Activated naive CD4-positive, alpha-beta T cell treated with Interleukin-2 at 50 U/mL for 16 hours (primary cell): ENCODE data around the gene BIK.
"Not testable (repeated sequence)": the region's sequence is repeated elsewhere in the genome, so short reads cannot be mapped to it uniquely, and the experiment has no call there.

ENCODE experiments used
- DNase-seq: peaks from one replicate; pipeline ENCODE4 v3.0.0-alpha.2; 2020

BIK gene

GRCh38 chr22:43110444-43110926, at the start of gene BIK:
BIK (plus strand) TSS chr22:43110750; CDS start chr22:43124023, 13,273 bp downstream.
- DNase-seq: peak; percentile 49

GRCh38 chr22:43066134-43066533, 44.4 kb upstream of the BIK start:
- no peak for DNase-seq

- no peak for DNase-seq
These were observed 43.6 kb upstream of the BIK start for GRCh38 chr22:43066844-43067385.

GRCh38 chr22:43077121-43077877, 33.3 kb upstream of the BIK start:
- DNase-seq: no peak

- DNase-seq: no peak
These were observed 32.0 kb upstream of the BIK start for GRCh38 chr22:43078522-43078921.

- no peak for DNase-seq
These were observed 30.8 kb upstream of the BIK start for GRCh38 chr22:43079742-43080141.

- DNase-seq: no peak
These were observed 29.9 kb upstream of the BIK start for GRCh38 chr22:43080616-43081015.

- no peak for DNase-seq
These were observed 28.6 kb upstream of the BIK start for GRCh38 chr22:43081968-43082367.

- DNase-seq: no peak
These were observed 24.6 kb upstream of the BIK start for GRCh38 chr22:43085658-43086606.

GRCh38 chr22:43088627-43088983, 21.9 kb upstream of the BIK start:
- DNase-seq: no peak

- DNase-seq: peak; percentile 90
These were observed 21.4 kb upstream of the BIK start, which contains the start of gene TTLL1 for GRCh38 chr22:43088984-43089717. TTLL1 (minus strand) TSS chr22:43089391; CDS start chr22:43075586, 13,805 bp downstream.

GRCh38 chr22:43090130-43090789, 20.3 kb upstream of the BIK start:
- peak; percentile 39 for DNase-seq

GRCh38 chr22:43092085-43092484, 18.5 kb upstream of the BIK start:
- DNase-seq: no peak

- no peak for DNase-seq
These were observed 16.5 kb upstream of the BIK start for GRCh38 chr22:43094085-43094484.

- DNase-seq: no peak
These were observed 16.0 kb upstream of the BIK start for GRCh38 chr22:43094551-43094950.

GRCh38 chr22:43096420-43096819, 14.1 kb upstream of the BIK start:
- DNase-seq: no peak

GRCh38 chr22:43098356-43098755, 12.2 kb upstream of the BIK start:
- DNase-seq: no peak

GRCh38 chr22:43099095-43099494, 11.5 kb upstream of the BIK start:
- no peak for DNase-seq

GRCh38 chr22:43100225-43100624, 10.3 kb upstream of the BIK start:
- DNase-seq: no peak

GRCh38 chr22:43101306-43101705, 9.2 kb upstream of the BIK start:
- DNase-seq: no peak

GRCh38 chr22:43104056-43104625, 6.4 kb upstream of the BIK start:
- peak; percentile 25 for DNase-seq

- not testable (repeated sequence) for DNase-seq
These were observed 5.6 kb upstream of the BIK start for GRCh38 chr22:43104950-43105349.
